ENCODE measurements around the gene URI1. TPM values are rescaled to one million over a fixed set of nuclear protein-coding genes. Genes with fewer than 3 reads are reported as not detected.

Gene URI1
- total and polyA plus RNA-seq, 4 donors = 21.5 to 60.8 (median 32.5) TPM

DNA sequence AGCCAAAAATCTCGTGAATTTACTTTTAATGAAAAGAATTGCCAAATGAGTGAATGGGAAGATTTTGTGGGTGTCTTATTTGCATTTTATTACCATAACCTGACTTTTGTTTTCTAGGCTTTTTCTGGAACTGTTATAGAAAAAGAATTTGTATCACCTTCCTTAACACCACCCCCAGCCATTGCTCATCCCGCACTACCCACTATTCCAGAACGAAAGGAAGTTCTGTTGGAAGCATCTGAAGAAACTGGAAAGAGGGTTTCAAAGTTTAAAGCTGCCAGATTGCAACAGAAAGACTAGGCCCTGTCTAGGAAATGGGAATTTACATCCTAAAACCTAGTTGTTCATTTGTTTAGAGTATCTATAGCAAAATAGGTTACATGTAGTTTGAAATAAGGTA lies 72.7 kb downstream of the URI1 start:
- H3K27ac ChIP-seq (ENCODE audit: low read depth in 1 of 2, low read length in 1 of 2) = no peak overlapping the region
- peaks cover 4 to 16% (median 7%) of the 10 kb centered on the region in 4 donors for H3K36me3 ChIP-seq (ENCODE audit: control insufficient read depth in 4 of 4, insufficient read depth in 4 of 4, low read length in 4 of 4)
- TF ChIP-seq, protein P1, sequence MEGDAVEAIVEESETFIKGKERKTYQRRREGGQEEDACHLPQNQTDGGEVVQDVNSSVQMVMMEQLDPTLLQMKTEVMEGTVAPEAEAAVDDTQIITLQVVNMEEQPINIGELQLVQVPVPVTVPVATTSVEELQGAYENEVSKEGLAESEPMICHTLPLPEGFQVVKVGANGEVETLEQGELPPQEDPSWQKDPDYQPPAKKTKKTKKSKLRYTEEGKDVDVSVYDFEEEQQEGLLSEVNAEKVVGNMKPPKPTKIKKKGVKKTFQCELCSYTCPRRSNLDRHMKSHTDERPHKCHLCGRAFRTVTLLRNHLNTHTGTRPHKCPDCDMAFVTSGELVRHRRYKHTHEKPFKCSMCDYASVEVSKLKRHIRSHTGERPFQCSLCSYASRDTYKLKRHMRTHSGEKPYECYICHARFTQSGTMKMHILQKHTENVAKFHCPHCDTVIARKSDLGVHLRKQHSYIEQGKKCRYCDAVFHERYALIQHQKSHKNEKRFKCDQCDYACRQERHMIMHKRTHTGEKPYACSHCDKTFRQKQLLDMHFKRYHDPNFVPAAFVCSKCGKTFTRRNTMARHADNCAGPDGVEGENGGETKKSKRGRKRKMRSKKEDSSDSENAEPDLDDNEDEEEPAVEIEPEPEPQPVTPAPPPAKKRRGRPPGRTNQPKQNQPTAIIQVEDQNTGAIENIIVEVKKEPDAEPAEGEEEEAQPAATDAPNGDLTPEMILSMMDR (IDR thresholded peaks at IDR 0.05; ENCODE audit: control extremely low read depth, extremely low read depth) = no peak
- ATAC-seq (ENCODE audit: insufficient read depth, low FRiP score) (no peak), DNase-seq (no peak)
- H3K9ac ChIP-seq (ENCODE audit: insufficient read depth in 1 of 2, low read length in 2 of 2) = no peak overlapping the region
- H3K4me3 ChIP-seq = no peak overlapping the region
- no peaks in the 10 kb centered on the region for H3K4me1 ChIP-seq (ENCODE audit: control insufficient read depth in 5 of 5, insufficient read depth in 5 of 5, low read length in 5 of 5)
- 97% methylated on average over 3 of the region's 3 CpGs for WGBS, 2 donors
- H3K27me3 ChIP-seq (ENCODE audit: control insufficient read depth in 3 of 3, insufficient read depth in 3 of 3, low read length in 2 of 3) = no peaks in the 10 kb centered on the region
- no peaks in the 10 kb centered on the region for H3K9me3 ChIP-seq (ENCODE audit: control insufficient read depth in 4 of 4, insufficient read depth in 3 of 4, low read length in 3 of 4)

DNA sequence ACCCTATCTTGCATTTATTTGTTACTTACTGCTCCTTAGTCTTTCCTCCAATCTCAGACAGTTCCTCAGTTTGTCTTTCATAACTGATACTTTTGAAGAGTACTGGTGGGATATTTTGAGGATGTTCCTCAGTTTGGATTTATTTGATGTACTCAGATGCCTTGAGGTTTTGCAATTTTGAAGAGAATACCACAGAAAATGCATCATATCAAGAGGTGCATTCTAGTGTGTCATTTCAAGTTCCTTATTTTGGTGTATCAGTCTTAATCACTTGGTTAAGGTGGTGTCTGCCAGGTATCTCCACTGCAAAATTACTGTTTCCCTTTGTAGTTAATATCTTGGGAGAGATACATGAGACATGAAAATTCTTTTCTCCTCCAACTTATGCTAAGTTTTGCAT lies 75.1 kb downstream of the URI1 start:
- Histone ChIP-seq H3K27ac (ENCODE audit: low read depth in 1 of 2, low read length in 1 of 2) (no peak overlapping the region), H3K36me3 (ENCODE audit: control insufficient read depth in 4 of 4, insufficient read depth in 4 of 4, low read length in 4 of 4) (peaks cover 0 to 14% (median 3%) of the 10 kb centered on the region in 4 donors), H3K9me3 (ENCODE audit: control insufficient read depth in 4 of 4, insufficient read depth in 3 of 4, low read length in 3 of 4) (no peaks in the 10 kb centered on the region), H3K9ac (ENCODE audit: insufficient read depth in 1 of 2, low read length in 2 of 2) (no peak overlapping the region), H3K4me1 (ENCODE audit: control insufficient read depth in 5 of 5, insufficient read depth in 5 of 5, low read length in 5 of 5) (no peaks in the 10 kb centered on the region), H3K4me3 (no peak overlapping the region), H3K27me3 (ENCODE audit: control insufficient read depth in 3 of 3, insufficient read depth in 3 of 3, low read length in 2 of 3) (no peaks in the 10 kb centered on the region)
- DNase-seq (no peak), ATAC-seq (ENCODE audit: insufficient read depth, low FRiP score) (no peak)
- TF ChIP-seq, protein P1 (IDR thresholded peaks at IDR 0.05; ENCODE audit: control extremely low read depth, extremely low read depth) = no peak

DNA sequence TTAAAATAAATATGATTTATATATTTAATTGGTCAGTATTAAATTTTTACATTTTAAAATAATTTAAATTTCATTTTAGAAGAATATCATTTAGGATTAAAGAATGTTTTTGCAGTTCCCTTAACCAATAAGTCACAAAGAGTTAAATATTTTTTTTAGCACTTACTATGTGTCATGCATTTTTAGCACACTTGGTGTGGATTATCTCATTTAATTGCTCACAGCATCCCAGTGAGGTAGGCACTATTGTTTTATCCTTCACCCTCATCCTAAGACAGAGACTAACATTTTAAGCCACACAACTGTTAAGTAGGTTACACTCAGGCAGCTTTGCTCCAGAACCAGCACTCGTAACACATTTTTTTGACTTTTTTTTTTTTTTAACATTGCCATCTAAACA lies 78.2 kb downstream of the URI1 start:
- DNase-seq = no peak
- ATAC-seq (ENCODE audit: insufficient read depth, low FRiP score) = no peak
- TF ChIP-seq, protein P1 (IDR thresholded peaks at IDR 0.05; ENCODE audit: control extremely low read depth, extremely low read depth) = no peak

DNA sequence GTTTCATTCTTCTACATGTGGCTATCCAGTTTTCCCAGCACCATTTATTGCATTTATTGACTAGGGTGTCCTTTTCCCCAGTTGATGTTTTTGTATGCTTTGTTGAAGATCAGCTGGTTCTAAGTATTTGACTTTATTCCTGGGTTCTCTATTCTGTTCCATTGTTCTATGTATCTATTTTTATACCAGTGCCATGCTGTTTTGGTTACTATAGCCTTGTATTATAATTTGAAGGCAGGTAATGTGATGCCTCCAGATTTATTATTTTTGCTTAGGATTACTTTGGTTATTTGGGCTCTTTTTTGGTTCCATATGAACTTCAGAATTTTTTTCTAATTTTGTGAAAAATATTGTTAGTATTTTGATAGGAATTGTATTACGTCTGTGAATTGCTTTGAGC lies 80.6 kb downstream of the URI1 start:
- 99 to 100% methylated on average over 1 of the region's 1 CpG for WGBS, 2 donors
- no peak for DNase-seq
- no peak overlapping the region for H3K27ac ChIP-seq (ENCODE audit: low read depth in 1 of 2, low read length in 1 of 2)
- H3K4me1 ChIP-seq (ENCODE audit: control insufficient read depth in 5 of 5, insufficient read depth in 5 of 5, low read length in 5 of 5) = no peaks in the 10 kb centered on the region
- H3K27me3 ChIP-seq (ENCODE audit: control insufficient read depth in 3 of 3, insufficient read depth in 3 of 3, low read length in 2 of 3) = no peaks in the 10 kb centered on the region
- no peaks in the 10 kb centered on the region for H3K9me3 ChIP-seq (ENCODE audit: control insufficient read depth in 4 of 4, insufficient read depth in 3 of 4, low read length in 3 of 4)
- TF ChIP-seq, protein P1 (IDR thresholded peaks at IDR 0.05; ENCODE audit: control extremely low read depth, extremely low read depth) = no peak
- peaks cover 0 to 4% (median 0%) of the 10 kb centered on the region in 4 donors for H3K36me3 ChIP-seq (ENCODE audit: control insufficient read depth in 4 of 4, insufficient read depth in 4 of 4, low read length in 4 of 4)
- ATAC-seq (ENCODE audit: insufficient read depth, low FRiP score) = no peak
- no peak overlapping the region for H3K4me3 ChIP-seq
- no peak overlapping the region for H3K9ac ChIP-seq (ENCODE audit: insufficient read depth in 1 of 2, low read length in 2 of 2)

More for the DNA sequence above, 78.2 kb downstream of the URI1 start:
- H3K9ac ChIP-seq (ENCODE audit: insufficient read depth in 1 of 2, low read length in 2 of 2) = no peak overlapping the region
- no peaks in the 10 kb centered on the region for H3K4me1 ChIP-seq (ENCODE audit: control insufficient read depth in 5 of 5, insufficient read depth in 5 of 5, low read length in 5 of 5)
- no peaks in the 10 kb centered on the region for H3K9me3 ChIP-seq (ENCODE audit: control insufficient read depth in 4 of 4, insufficient read depth in 3 of 4, low read length in 3 of 4)
- no peak overlapping the region for H3K27ac ChIP-seq (ENCODE audit: low read depth in 1 of 2, low read length in 1 of 2)
- 97% methylated on average over 1 of the region's 1 CpG for WGBS, 2 donors
- H3K36me3 ChIP-seq (ENCODE audit: control insufficient read depth in 4 of 4, insufficient read depth in 4 of 4, low read length in 4 of 4) = peaks cover 0 to 5% (median 2%) of the 10 kb centered on the region in 4 donors
- H3K4me3 ChIP-seq = no peak overlapping the region
- H3K27me3 ChIP-seq (ENCODE audit: control insufficient read depth in 3 of 3, insufficient read depth in 3 of 3, low read length in 2 of 3) = no peaks in the 10 kb centered on the region
